HUES64 (cell line): ENCODE data around the gene CADPS.

Experiments used
- H3K27ac ChIP-seq: 2 replicates; pipeline ENCODE4 v1.7.0; 2013; ENCODE audit warnings: low read depth, low read length, inconsistent platforms
- H3K27me3 ChIP-seq: 2 replicates; pipeline ENCODE4 v1.6.1; 2013; ENCODE audit warnings: mild to moderate bottlenecking, low read length; ENCODE audit not compliant: insufficient read depth
- H3K36me3 ChIP-seq: 2 replicates; pipeline ENCODE4 v1.6.1; 2013; ENCODE audit warnings: mild to moderate bottlenecking, low read length; ENCODE audit not compliant: insufficient read depth
- H3K4me1 ChIP-seq: 2 replicates; pipeline ENCODE4 v1.6.1; 2013; ENCODE audit warnings: mild to moderate bottlenecking, low read length, moderate library complexity; ENCODE audit not compliant: insufficient read depth
- H3K4me3 ChIP-seq: 2 replicates; pipeline ENCODE4 v1.5.1; 2013; ENCODE audit warnings: mild to moderate bottlenecking, low read length, moderate library complexity
- H3K9ac ChIP-seq: 2 replicates; pipeline ENCODE4 v1.6.1; 2013; ENCODE audit warnings: mild to moderate bottlenecking, low read depth, low read length
- H3K9me3 ChIP-seq: 2 replicates; pipeline ENCODE4 v1.6.1; 2013; ENCODE audit warnings: low read depth, low read length; ENCODE audit not compliant: insufficient read depth
- WGBS: fragments of 150-250, 120-280 bp; methylation state at CpG from one replicate; pipeline ENCODE4 v1.1.7; 2013; ENCODE audit warnings: missing lambda C conversion rate; 5-methylcytosine and 5-hydroxymethylcytosine counted together

CADPS gene

DNA sequence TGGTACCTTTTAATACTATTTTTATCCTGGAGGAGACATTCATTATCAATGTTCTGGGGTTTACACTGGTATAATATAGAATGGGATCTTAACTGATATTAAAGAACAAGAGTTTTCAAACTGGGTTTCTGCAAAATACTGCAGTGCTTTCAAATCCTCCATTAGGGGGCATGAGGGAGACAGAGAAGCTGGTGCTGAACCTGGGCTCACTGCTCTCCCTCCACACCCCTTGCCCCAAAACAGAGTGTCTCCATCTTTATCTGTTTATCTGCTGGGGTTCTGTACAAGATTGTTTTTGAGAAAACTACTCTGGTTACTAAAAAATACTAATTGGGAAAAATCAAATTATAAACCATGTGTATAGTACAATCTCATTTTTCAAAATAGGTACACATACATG lies 41.7 kb downstream of the CADPS start:
- Histone ChIP-seq H3K4me1 (no peaks in the 10 kb centered on the region), H3K36me3 (no peaks in the 10 kb centered on the region), H3K27me3 (no peaks in the 10 kb centered on the region), H3K4me3 (no peak overlapping the region), H3K27ac (no peak overlapping the region), H3K9me3 (no peaks in the 10 kb centered on the region), H3K9ac (no peak overlapping the region)

DNA sequence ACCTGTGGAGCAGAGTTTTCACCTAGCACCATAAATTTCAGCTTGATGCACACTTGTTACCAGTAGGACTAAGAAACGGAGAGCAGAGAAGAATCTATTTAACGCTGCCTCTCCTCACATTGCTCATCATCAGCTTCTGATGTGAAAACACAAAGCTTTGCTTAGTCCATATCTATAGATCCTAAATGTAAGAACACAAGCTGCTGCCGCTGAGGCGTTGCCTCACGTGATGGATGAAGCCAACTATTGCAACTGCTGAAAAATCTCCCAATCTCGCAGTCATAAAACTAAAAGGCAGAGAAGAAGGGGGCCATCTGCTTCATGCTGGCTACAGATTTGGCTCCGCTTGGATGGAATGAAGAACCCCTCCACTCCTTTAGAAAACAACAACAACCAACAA lies 42.7 kb downstream of the CADPS start:
- WGBS, result 94% methylated on average over 7 of the region's 7 CpGs

DNA sequence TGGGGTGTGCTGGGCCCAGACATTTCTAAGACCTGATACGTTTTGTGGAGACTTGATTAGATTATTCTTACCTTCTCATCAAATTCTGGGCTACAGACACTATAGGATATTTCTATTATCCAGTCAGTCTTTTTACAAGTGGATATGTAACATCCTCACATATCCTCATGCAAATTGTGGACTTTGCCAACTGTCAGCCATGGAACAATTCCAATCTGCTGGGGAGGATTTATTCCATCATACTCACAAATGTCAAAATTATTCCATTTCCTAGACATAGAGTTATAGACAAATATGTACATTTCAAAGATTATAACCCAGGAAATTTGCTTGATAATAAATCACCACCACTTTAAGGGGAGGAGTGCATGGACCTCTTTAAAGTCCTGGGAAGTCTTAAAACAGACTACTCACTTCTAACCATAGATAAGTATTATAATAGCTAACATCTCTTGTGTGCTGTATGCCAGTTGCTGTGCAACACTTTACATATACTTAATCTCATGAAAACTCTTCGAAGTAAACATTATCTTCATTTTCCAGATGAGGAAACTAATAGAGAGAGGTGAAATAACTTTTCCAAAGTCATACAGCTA lies 44.4 kb downstream of the CADPS start:
- no peak overlapping the region for H3K9ac ChIP-seq
- no peak overlapping the region for H3K27ac ChIP-seq
- no peak overlapping the region for H3K4me3 ChIP-seq
- no peaks in the 10 kb centered on the region for H3K9me3 ChIP-seq
- H3K36me3 ChIP-seq, result no peaks in the 10 kb centered on the region
- WGBS, result 86% methylated on average over 1 of the region's 2 CpGs
- H3K27me3 ChIP-seq, result no peaks in the 10 kb centered on the region
- no peaks in the 10 kb centered on the region for H3K4me1 ChIP-seq

More for the DNA sequence above, 42.7 kb downstream of the CADPS start:
- Histone ChIP-seq H3K27me3 (no peaks in the 10 kb centered on the region), H3K36me3 (no peaks in the 10 kb centered on the region), H3K4me1 (no peaks in the 10 kb centered on the region), H3K27ac (no peak overlapping the region), H3K9ac (no peak overlapping the region), H3K9me3 (no peaks in the 10 kb centered on the region), H3K4me3 (no peak overlapping the region)

DNA sequence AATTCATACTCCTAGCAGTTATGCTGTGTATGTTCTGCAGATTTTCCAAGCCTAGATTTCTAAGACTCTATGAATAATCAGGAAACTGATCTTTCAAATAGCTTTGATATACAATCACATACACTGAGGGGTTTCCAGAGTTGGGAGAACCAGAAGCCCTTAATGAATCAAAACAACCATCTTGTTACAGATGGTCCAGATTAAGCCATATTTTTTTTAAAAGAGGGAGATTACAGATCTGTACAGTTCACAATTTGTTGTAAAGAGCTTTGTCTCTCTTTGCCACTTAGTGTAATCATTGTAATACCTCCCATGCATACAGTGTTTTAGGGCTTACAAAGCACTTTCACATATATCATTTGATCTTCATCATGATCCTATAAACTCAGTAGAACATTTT lies 47.7 kb downstream of the CADPS start:
- H3K9me3 ChIP-seq, result no peaks in the 10 kb centered on the region
- H3K36me3 ChIP-seq, result no peaks in the 10 kb centered on the region
- H3K27ac ChIP-seq, result no peak overlapping the region
- H3K4me3 ChIP-seq, result no peak overlapping the region
- no peaks in the 10 kb centered on the region; the same call in 1 of the 2 replicates for H3K4me1 ChIP-seq
- H3K27me3 ChIP-seq, result no peaks in the 10 kb centered on the region
- no peak overlapping the region for H3K9ac ChIP-seq

DNA sequence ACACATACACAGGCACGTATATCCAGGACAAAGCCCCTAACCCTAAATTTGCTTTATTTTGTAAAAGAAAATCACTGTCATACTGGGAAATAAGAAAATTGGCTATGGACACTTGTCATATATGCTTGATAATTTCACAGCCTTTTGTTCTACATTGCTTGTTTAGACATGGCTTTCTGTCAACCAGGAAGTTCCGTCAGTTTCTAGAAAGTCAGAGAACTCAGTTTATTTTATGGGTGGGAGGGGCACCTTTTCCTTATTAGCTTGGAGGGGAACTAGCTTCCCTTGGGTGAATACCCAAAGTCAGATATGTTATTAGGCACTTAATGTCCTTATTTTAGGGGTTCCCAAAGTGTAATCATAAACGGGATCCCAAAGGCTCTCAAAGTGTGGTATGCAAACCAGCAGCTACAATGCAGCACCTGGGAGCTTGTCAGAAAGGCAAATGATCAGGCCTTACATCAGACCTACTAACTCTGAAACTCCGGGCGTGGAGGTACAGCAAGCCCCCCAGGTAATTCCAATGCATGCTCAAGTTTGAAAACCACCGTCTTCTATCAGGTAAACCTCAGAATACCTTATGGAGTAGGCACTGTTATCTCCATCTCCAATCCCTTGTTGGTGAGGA lies 50.1 kb downstream of the CADPS start:
- H3K36me3 ChIP-seq, result no peaks in the 10 kb centered on the region
- H3K27ac ChIP-seq, result no peak overlapping the region
- no peak overlapping the region for H3K4me3 ChIP-seq
- 93% methylated on average over 6 of the region's 6 CpGs for WGBS
- H3K9ac ChIP-seq, result no peak overlapping the region
- no peaks in the 10 kb centered on the region for H3K27me3 ChIP-seq
- no peaks in the 10 kb centered on the region for H3K9me3 ChIP-seq
- no peaks in the 10 kb centered on the region; the same call in 1 of the 2 replicates for H3K4me1 ChIP-seq

DNA sequence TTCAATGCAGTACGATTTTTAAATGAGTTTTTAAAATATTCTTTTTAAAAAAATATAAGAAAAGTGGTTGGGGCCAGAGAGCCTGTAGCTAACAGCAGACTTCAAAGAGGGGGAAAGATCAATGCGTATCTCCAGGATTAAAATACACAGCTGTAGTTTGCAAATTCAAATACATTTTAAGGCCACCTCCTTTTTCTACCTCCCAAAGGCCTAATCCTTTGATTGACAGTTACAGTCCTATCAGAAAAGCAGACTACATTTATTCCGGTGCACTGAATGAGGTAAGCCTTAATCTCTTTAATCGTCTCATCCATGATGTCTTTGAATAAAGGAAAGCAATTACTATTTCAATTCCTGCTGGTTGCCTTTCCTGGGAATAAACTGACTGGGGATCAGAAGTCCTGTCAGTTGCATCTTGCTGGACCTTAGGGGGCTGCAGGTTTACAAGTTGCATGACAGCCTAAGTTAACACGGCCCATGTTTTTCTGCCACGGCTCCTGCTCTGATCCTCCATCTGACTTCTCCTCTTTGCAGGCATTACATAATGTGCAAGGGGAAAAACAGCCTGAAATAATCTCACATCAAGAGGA lies 51.7 kb downstream of the CADPS start:
- WGBS, result 75% methylated on average over 5 of the region's 6 CpGs
- H3K9me3 ChIP-seq, result no peaks in the 10 kb centered on the region
- no peaks in the 10 kb centered on the region; the same call in 1 of the 2 replicates for H3K4me1 ChIP-seq
- no peak overlapping the region for H3K4me3 ChIP-seq
- H3K27ac ChIP-seq, result no peak overlapping the region
- no peaks in the 10 kb centered on the region for H3K36me3 ChIP-seq
- no peak overlapping the region for H3K9ac ChIP-seq
- no peaks in the 10 kb centered on the region for H3K27me3 ChIP-seq

DNA sequence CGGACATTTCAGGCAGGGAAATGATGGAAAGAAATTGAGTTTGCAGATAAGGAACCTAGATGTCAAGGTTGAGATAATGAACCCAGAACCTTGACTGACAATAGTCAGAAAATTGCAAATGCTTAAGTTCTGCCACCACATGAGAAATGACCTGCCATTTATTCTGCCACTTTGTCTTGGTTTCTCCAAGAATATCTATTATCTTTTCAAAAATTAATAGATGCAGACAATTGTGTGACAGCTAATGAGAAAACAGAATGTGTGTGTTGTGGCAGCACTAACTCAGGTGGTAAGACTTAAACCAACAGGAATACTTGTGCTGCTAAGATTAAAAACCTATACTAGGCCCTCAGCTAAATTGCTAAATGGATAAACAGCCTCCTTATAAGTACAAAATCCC lies 52.3 kb downstream of the CADPS start:
- Histone ChIP-seq H3K9me3 (no peaks in the 10 kb centered on the region), H3K4me1 (no peaks in the 10 kb centered on the region; the same call in 1 of the 2 replicates), H3K9ac (no peak overlapping the region), H3K36me3 (no peaks in the 10 kb centered on the region), H3K4me3 (no peak overlapping the region), H3K27ac (no peak overlapping the region), H3K27me3 (no peaks in the 10 kb centered on the region)
- WGBS, result 95% methylated on average over 1 of the region's 1 CpG

DNA sequence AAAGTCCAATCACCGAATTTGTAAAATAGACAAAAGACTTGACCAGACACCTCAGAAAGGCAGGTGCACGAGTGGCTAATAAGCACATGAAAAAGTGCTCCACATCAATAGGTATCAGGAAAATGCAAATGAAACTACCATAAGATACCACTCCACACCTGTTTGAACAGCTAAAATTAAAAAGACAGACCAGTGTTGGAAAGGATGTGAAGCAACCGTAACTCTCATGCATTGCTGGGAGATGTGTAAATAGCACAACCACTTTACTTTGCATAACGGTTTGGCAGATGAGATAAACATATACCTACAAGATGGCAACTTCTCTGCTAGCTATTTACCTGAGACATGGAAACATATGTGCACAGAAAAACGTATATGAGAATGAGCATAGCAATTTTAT lies 56.9 kb downstream of the CADPS start:
- H3K27ac ChIP-seq, result no peak overlapping the region
- WGBS, result 93% methylated on average over 5 of the region's 5 CpGs

DNA sequence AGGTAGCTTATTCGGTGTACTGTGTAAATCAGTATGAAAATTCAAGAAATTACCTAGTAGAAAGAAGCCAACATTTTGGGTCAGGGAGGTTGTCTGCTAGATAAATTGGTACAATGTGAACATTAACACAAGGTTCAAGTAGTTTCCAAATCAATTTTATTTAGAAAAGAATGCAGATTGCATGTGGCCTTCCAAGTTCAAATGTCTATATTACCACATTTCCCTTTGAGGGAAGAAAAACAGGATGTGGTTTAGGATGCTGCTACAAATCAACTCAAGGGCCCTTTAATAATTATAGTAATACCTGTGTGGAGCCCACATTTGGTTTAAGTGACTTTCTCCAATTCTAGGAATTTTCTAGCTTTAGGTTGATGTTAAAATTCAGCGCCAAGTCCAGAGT lies 57.5 kb downstream of the CADPS start:
- Histone ChIP-seq H3K27me3 (no peaks in the 10 kb centered on the region), H3K27ac (no peak overlapping the region), H3K36me3 (no peaks in the 10 kb centered on the region), H3K4me1 (peaks cover 22% of the 10 kb centered on the region), H3K4me3 (no peak overlapping the region), H3K9ac (no peak overlapping the region), H3K9me3 (no peaks in the 10 kb centered on the region)
- WGBS, result 80% methylated on average over 2 of the region's 2 CpGs

More for the DNA sequence above, 56.9 kb downstream of the CADPS start:
- Histone ChIP-seq H3K4me1 (peaks cover 22% of the 10 kb centered on the region), H3K27me3 (no peaks in the 10 kb centered on the region), H3K36me3 (no peaks in the 10 kb centered on the region), H3K9ac (no peak overlapping the region), H3K9me3 (no peaks in the 10 kb centered on the region), H3K4me3 (no peak overlapping the region)

DNA sequence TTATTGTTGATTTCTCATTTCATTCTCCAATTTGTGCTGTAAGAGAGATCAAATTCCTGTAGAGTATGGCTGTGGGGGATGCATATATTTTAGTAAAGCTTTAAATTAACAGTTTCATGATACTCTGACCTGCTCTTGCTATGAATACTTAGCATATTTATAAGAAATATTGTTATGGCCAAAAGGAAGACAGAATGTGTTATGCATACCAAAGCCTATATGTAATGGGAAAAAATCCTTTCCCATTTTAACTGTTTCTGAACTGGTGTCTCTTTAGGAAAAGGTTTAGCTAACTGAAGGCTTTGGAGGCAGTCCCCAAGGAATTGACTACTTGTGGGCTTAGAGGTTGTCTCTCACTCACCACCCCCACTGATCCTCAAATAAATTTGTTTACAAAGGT lies 59.2 kb downstream of the CADPS start:
- no peaks in the 10 kb centered on the region for H3K27me3 ChIP-seq
- no peak overlapping the region for H3K4me3 ChIP-seq
- peaks cover 27% of the 10 kb centered on the region for H3K4me1 ChIP-seq
- no peak overlapping the region for H3K9ac ChIP-seq
- H3K9me3 ChIP-seq, result no peaks in the 10 kb centered on the region
- H3K27ac ChIP-seq, result no peak overlapping the region
- no peaks in the 10 kb centered on the region for H3K36me3 ChIP-seq

DNA sequence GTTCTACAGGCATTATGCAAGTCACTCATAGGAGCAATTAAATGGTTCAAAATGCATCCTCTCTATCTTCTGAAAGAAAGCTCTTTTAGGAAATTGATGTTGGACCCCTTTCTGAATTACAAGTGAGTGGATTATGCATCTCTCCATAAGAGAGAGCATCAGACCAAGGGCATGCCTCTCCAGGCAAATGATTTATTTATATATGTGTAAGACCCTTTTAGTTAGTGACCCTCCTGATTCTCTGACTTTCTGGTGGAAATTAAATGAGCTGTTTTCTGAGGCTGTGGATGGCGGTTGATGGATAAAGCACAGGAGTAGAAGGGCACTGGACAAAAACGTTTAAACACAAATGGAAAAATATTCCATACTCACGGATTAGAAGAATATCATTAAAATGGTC lies 62.6 kb downstream of the CADPS start:
- Histone ChIP-seq H3K4me3 (no peak overlapping the region), H3K36me3 (no peaks in the 10 kb centered on the region), H3K9ac (no peak overlapping the region), H3K27ac (no peak overlapping the region), H3K4me1 (peaks cover 30% of the 10 kb centered on the region), H3K27me3 (no peaks in the 10 kb centered on the region), H3K9me3 (no peaks in the 10 kb centered on the region)
- 93% methylated on average over 3 of the region's 3 CpGs for WGBS
